Neural progenitor cell (in vitro differentiated cells): ENCODE results near the gene CTDNEP1. TPM values are rescaled to one million over a fixed set of nuclear protein-coding genes. Genes with fewer than 3 reads are reported as not detected.
A peak's percentile ranks its signal among the peaks of the same experiment; 100 is the strongest.

Experiments used
- DNase-seq: peaks from one replicate; pipeline ENCODE4 v3.0.0-alpha.2; 2016; ENCODE audit warnings: low spot score
- H2AFZ ChIP-seq: fragments of 200-600 bp; sonication (generic); replicated peaks from 2 replicates; pipeline ENCODE4 v1.6.1; 2016; ENCODE audit warnings: antibody characterized with exemption
- H3F3A ChIP-seq: fragments of 200-600 bp; sonication (generic); 2 replicates; pipeline ENCODE4 v1.6.1; 2016; ENCODE audit warnings: antibody characterized with exemption, low read depth
- H3K27ac ChIP-seq: fragments of 200-600 bp; sonication (generic); 2 replicates; pipeline ENCODE4 v1.5.1; 2016; ENCODE audit warnings: mild to moderate bottlenecking
- H3K27me3 ChIP-seq: fragments of 200-600 bp; sonication (generic); 2 replicates; pipeline ENCODE4 v1.6.1; 2016; ENCODE audit warnings: mild to moderate bottlenecking, moderate library complexity
- H3K36me3 ChIP-seq: fragments of 200-600 bp; sonication (generic); 2 replicates; pipeline ENCODE4 v1.5.1; 2016
- H3K4me1 ChIP-seq: fragments of 200-600 bp; sonication (generic); 2 replicates; pipeline ENCODE4 v1.6.1; 2016; ENCODE audit warnings: mixed run types
- H3K4me2 ChIP-seq: fragments of 200-600 bp; sonication (generic); 2 replicates; pipeline ENCODE4 v1.6.1; 2016
- H3K4me3 ChIP-seq: fragments of 200-600 bp; sonication (generic); 2 replicates; pipeline ENCODE4 v1.5.1; 2016
- H3K79me2 ChIP-seq: fragments of 200-600 bp; sonication (generic); 2 replicates; pipeline ENCODE4 v1.6.1; 2016; ENCODE audit warnings: low read depth
- H3K9ac ChIP-seq: fragments of 200-600 bp; sonication (generic); 2 replicates; pipeline ENCODE4 v1.6.1; 2016
- H3K9me3 ChIP-seq: fragments of 200-600 bp; sonication (generic); 2 replicates; pipeline ENCODE4 v1.5.1; 2016; ENCODE audit warnings: low read depth
- H4K20me1 ChIP-seq: fragments of 200-600 bp; sonication (generic); 2 replicates; pipeline ENCODE4 v1.6.1; 2016; ENCODE audit warnings: low read depth
- H3K27ac Mint-ChIP-seq: 3 replicates; pipeline ENCODE4 v1.8.0; 2021; ENCODE audit warnings: mixed read lengths
- H3K27me3 Mint-ChIP-seq: 2 replicates; pipeline ENCODE4 v1.8.0; 2022; ENCODE audit warnings: low read depth, mild to moderate bottlenecking, inconsistent platforms, moderate library complexity, mixed read lengths; ENCODE audit not compliant: insufficient read depth
- H3K36me3 Mint-ChIP-seq: 3 replicates; pipeline ENCODE4 v1.8.0; 2021; ENCODE audit warnings: mixed read lengths
- H3K4me1 Mint-ChIP-seq: 3 replicates; pipeline ENCODE4 v1.8.0; 2021; ENCODE audit warnings: mixed read lengths
- H3K4me3 Mint-ChIP-seq: 3 replicates; pipeline ENCODE4 v1.8.0; 2021; ENCODE audit warnings: mild to moderate bottlenecking, moderate library complexity, mixed read lengths
- H3K9me3 Mint-ChIP-seq: 3 replicates; pipeline ENCODE4 v1.8.0; 2020; ENCODE audit warnings: mixed read lengths
- CTCF ChIP-seq: fragments of 200-600 bp; sonication (generic); IDR thresholded peaks from 2 replicates; pipeline ENCODE4 v1.5.1; 2017; ENCODE audit warnings: antibody characterized with exemption, mild to moderate bottlenecking
- EZH2 ChIP-seq: fragments of 200-600 bp; sonication (generic); IDR thresholded peaks from 2 replicates; pipeline ENCODE4 v1.6.1; 2017; ENCODE audit warnings: antibody characterized with exemption, mild to moderate bottlenecking, moderate library complexity
- EZH2phosphoT487 ChIP-seq: fragments of 200-600 bp; sonication (generic); IDR thresholded peaks from 2 replicates; pipeline ENCODE4 v1.6.1; 2017; ENCODE audit warnings: antibody characterized with exemption
- total RNA-seq: library from RNA; depleted of rRNA; stranded (reverse); fragments of >200 nt; gene quantifications from 2 replicates; pipeline ENCODE4 v1.2.3, GENCODE V29; 2015; ENCODE audit warnings: low replicate concordance

CTDNEP1 gene
- total RNA-seq, 1 donor from 2014 or later = 46.5 TPM

- Mint-ChIP-seq H3K4me1 (peaks cover 42% of the 10 kb centered on the region), H3K27me3 (peaks cover 7% of the 10 kb centered on the region), H3K4me3 (peak overlapping the region; percentile 99), H3K9me3 (no peaks in the 10 kb centered on the region), H3K36me3 (peaks cover 27% of the 10 kb centered on the region), H3K27ac (peak overlapping the region; percentile 99)
- Histone ChIP-seq H4K20me1 (peaks cover 14% of the 10 kb centered on the region), H2AFZ (no peak overlapping the region), H3K27me3 (no peaks in the 10 kb centered on the region), H3K27ac (no peak overlapping the region), H3K4me3 (peak overlapping the region; percentile 82), H3K4me2 (peak overlapping the region; percentile 88), H3K9me3 (no peaks in the 10 kb centered on the region), H3K79me2 (peaks cover 55% of the 10 kb centered on the region), H3K9ac (peak overlapping the region; percentile 84), H3K4me1 (peaks cover 18% of the 10 kb centered on the region), H3K36me3 (no peaks in the 10 kb centered on the region), H3F3A (peaks cover 64% of the 10 kb centered on the region)
- TF ChIP-seq EZH2 (no peak), CTCF (no peak), EZH2phosphoT487 (no peak)
- DNase-seq = no peak
Observed at GRCh38 chr17:7241090-7241733, 10.3 kb downstream of the CTDNEP1 start.

GRCh38 chr17:7240375-7240774, 11.2 kb downstream of the CTDNEP1 start:
- no peak overlapping the region for H2AFZ ChIP-seq
- H3K36me3 ChIP-seq = no peaks in the 10 kb centered on the region
- peak overlapping the region; percentile 99 for H3K4me3 Mint-ChIP-seq
- peaks cover 22% of the 10 kb centered on the region for H4K20me1 ChIP-seq
- no peaks in the 10 kb centered on the region for H3K27me3 ChIP-seq
- peaks cover 64% of the 10 kb centered on the region for H3K79me2 ChIP-seq
- H3K4me2 ChIP-seq = peak overlapping the region; percentile 83
- peaks cover 73% of the 10 kb centered on the region for H3F3A ChIP-seq
- peaks cover 28% of the 10 kb centered on the region for H3K36me3 Mint-ChIP-seq
- H3K27me3 Mint-ChIP-seq = peaks cover 7% of the 10 kb centered on the region
- no peak for TF ChIP-seq CTCF
- TF ChIP-seq EZH2phosphoT487 = no peak
- TF ChIP-seq EZH2 = no peak
- H3K27ac Mint-ChIP-seq = no peak overlapping the region
- H3K9ac ChIP-seq = no peak overlapping the region
- peak overlapping the region; percentile 82 for H3K4me3 ChIP-seq
- H3K4me1 ChIP-seq = peaks cover 18% of the 10 kb centered on the region
- H3K27ac ChIP-seq = no peak overlapping the region
- H3K9me3 Mint-ChIP-seq = no peaks in the 10 kb centered on the region
- H3K9me3 ChIP-seq = no peaks in the 10 kb centered on the region
- peaks cover 45% of the 10 kb centered on the region for H3K4me1 Mint-ChIP-seq
- DNase-seq = no peak

- H3K4me2 ChIP-seq = peak within 1 kb of the TSS; percentile 83
- peaks cover 69% of the 10 kb centered on the region for H3K79me2 ChIP-seq
- H3K4me1 Mint-ChIP-seq = peaks cover 50% of the 10 kb centered on the region
- H3K9ac ChIP-seq = peak within 1 kb of the TSS; percentile 86
- H3K27me3 ChIP-seq = no peaks in the 10 kb centered on the region
- no peaks in the 10 kb centered on the region for H3K9me3 Mint-ChIP-seq
- TF ChIP-seq EZH2 (no peak), EZH2phosphoT487 (no peak), CTCF (no peak)
- H3K4me3 ChIP-seq = peak within 1 kb of the TSS; percentile 99
- peak within 1 kb of the TSS; percentile 99 for H3K4me3 Mint-ChIP-seq
- no peak within 1 kb of the TSS for H2AFZ ChIP-seq
- no peaks in the 10 kb centered on the region for H3K36me3 ChIP-seq
- peaks cover 18% of the 10 kb centered on the region for H3K4me1 ChIP-seq
- H3K27ac Mint-ChIP-seq = peak within 1 kb of the TSS; percentile 94
- H3K27ac ChIP-seq = peak within 1 kb of the TSS; percentile 64
- no peaks in the 10 kb centered on the region for H3K9me3 ChIP-seq
- peaks cover 28% of the 10 kb centered on the region for H4K20me1 ChIP-seq
- H3K27me3 Mint-ChIP-seq = peaks cover 10% of the 10 kb centered on the region
- peak; percentile 100 for DNase-seq
- peaks cover 24% of the 10 kb centered on the region for H3K36me3 Mint-ChIP-seq
- H3F3A ChIP-seq = peaks cover 74% of the 10 kb centered on the region
Observed at GRCh38 chr17:7239091-7240027, 12.2 kb downstream of the CTDNEP1 start, which contains the start of gene PHF23. TSS of gene PHF23 (minus strand) at chr17:7239457. CDS start at chr17:7239279, 178 bp downstream.
